Mesendoderm (in vitro differentiated cells): ENCODE results near the gene RHD.
"Not testable (repeated sequence)": the region's sequence is repeated elsewhere in the genome, so short reads cannot be mapped to it uniquely, and the experiment has no call there.

Source experiments
- DNase-seq: peaks from one replicate; pipeline ENCODE4 v3.0.0; 2013
- H2AK5ac ChIP-seq: 2 replicates; pipeline ENCODE4 v1.6.1; 2013; ENCODE audit warnings: low read length, inconsistent platforms
- H2BK120ac ChIP-seq: 2 replicates; pipeline ENCODE4 v1.6.1; 2013; ENCODE audit warnings: low read depth, mild to moderate bottlenecking, low read length, moderate library complexity, mixed read lengths
- H2BK15ac ChIP-seq: replicated peaks from 2 replicates; pipeline ENCODE4 v1.6.1; 2013; ENCODE audit warnings: low read depth, mild to moderate bottlenecking, moderate library complexity
- H2BK5ac ChIP-seq: 2 replicates; pipeline ENCODE4 v1.6.1; 2013; ENCODE audit warnings: low read length, inconsistent platforms
- H3K18ac ChIP-seq: 2 replicates; pipeline ENCODE4 v1.6.1; 2013; ENCODE audit warnings: mild to moderate bottlenecking, low read length, mixed read lengths
- H3K23ac ChIP-seq: one replicate; pipeline ENCODE4 v1.6.1; 2013; ENCODE audit warnings: low read length
- H3K27ac ChIP-seq: 2 replicates; pipeline ENCODE4 v1.5.1; 2013; ENCODE audit warnings: low read depth, mild to moderate bottlenecking, inconsistent platforms, low read length, moderate library complexity
- H3K27me3 ChIP-seq: 2 replicates; pipeline ENCODE4 v1.6.1; 2013; ENCODE audit warnings: low read length, control low read depth, mild to moderate bottlenecking, inconsistent platforms; ENCODE audit not compliant: insufficient read depth, poor library complexity
- H3K36me3 ChIP-seq: 2 replicates; pipeline ENCODE4 v1.6.1; 2013; ENCODE audit warnings: low read length, inconsistent platforms; ENCODE audit not compliant: control insufficient read depth, insufficient read depth
- H3K4ac ChIP-seq: one replicate; pipeline ENCODE4 v1.6.1; 2013; ENCODE audit warnings: low read depth, mild to moderate bottlenecking, low read length, moderate library complexity
- H3K4me1 ChIP-seq: 2 replicates; pipeline ENCODE4 v1.6.1; 2013; ENCODE audit warnings: low read depth, low read length, inconsistent platforms; ENCODE audit not compliant: control insufficient read depth
- H3K4me2 ChIP-seq: 2 replicates; pipeline ENCODE4 v1.6.1; 2013; ENCODE audit warnings: low read length
- H3K4me3 ChIP-seq: 2 replicates; pipeline ENCODE4 v1.5.1; 2013; ENCODE audit warnings: mild to moderate bottlenecking, low read length
- H3K56ac ChIP-seq: one replicate; pipeline ENCODE4 v1.6.1; 2013; ENCODE audit warnings: low read length
- H3K79me1 ChIP-seq: 2 replicates; pipeline ENCODE4 v1.6.1; 2013; ENCODE audit warnings: low read length, inconsistent platforms
- H3K79me2 ChIP-seq: 2 replicates; pipeline ENCODE4 v1.6.1; 2013; ENCODE audit warnings: mild to moderate bottlenecking, low read length; ENCODE audit not compliant: control insufficient read depth, insufficient read depth
- H3K9ac ChIP-seq: 2 replicates; pipeline ENCODE4 v1.6.1; 2013; ENCODE audit warnings: low read length, inconsistent platforms
- H4K5ac ChIP-seq: one replicate; pipeline ENCODE4 v1.6.1; 2013; ENCODE audit warnings: low read length
- H4K8ac ChIP-seq: one replicate; pipeline ENCODE4 v1.6.1; 2013; ENCODE audit warnings: low read depth, mild to moderate bottlenecking, control low read depth, low read length, moderate library complexity
- whole genome bisulfite sequencing: extraction: QIAGEN DNeasy Blood & Tissue Kit; methylation state at CpG from one replicate; pipeline ENCODE4 v1.1.7; 2013; ENCODE audit warnings: low lambda C conversion rate, missing lambda C conversion rate; ENCODE audit not compliant: insufficient coverage; ENCODE audit errors: extremely low coverage; 5-methylcytosine and 5-hydroxymethylcytosine counted together

RHD gene

DNA sequence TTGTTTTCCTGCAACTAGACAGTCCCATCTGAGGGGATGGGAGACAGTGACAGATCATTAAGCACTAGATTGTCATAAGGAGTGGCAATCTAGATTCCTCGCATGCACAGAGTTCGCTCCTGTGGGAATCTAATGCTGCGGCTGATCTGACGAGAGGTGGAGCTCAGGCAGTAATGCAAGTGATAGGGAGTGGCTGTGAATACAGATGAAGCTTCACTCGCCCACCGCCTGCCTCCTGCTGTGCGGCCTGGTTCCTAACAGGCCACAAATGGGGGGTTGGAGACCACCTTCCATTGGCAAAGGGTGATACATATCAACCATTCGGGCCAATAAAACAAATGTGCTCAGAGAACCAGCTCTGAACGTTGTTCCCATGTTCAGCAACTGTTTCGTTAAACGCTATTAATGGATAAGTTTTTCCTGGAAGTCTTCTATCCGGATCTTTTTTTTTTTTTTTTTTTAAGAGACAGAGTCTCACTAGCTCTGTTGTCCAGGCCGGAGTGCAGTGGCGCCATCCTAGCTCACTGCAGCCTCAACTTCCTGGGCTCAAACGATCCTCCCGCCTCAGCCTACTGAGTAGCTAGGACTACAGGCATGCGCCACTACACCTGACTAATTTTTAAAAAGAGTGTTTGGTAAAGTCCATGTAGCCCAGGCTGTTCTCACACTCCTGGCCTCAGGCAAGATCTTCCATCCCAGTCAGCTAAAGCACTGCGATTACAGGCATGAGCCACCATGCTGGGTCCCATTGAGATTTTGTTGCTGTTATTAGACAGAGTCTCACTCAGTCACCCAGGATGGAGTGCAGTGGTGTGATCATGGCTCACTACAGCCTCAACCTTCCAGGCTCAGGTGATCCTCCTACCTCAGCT, 16.4 kb upstream of the RHD start:
- H3K23ac ChIP-seq, result no peak overlapping the region
- no peak overlapping the region for H4K5ac ChIP-seq
- H2BK120ac ChIP-seq, result no peak overlapping the region
- no CpG with 5 or more reads among the region's 18 CpGs for WGBS
- H3K79me1 ChIP-seq, result no peaks in the 10 kb centered on the region
- H3K27ac ChIP-seq, result no peak overlapping the region
- H3K36me3 ChIP-seq, result no peaks in the 10 kb centered on the region
- no peak overlapping the region for H2BK15ac ChIP-seq
- H2BK5ac ChIP-seq, result no peak overlapping the region
- no peak overlapping the region for H3K9ac ChIP-seq
- no peaks in the 10 kb centered on the region for H3K79me2 ChIP-seq
- no peak overlapping the region for H3K4ac ChIP-seq
- no peaks in the 10 kb centered on the region for H3K4me1 ChIP-seq
- H2AK5ac ChIP-seq, result no peak overlapping the region
- no peak overlapping the region for H3K4me2 ChIP-seq
- no peaks in the 10 kb centered on the region for H3K27me3 ChIP-seq
- DNase-seq, result peak; percentile 38
- H4K8ac ChIP-seq, result no peak overlapping the region
- no peak overlapping the region for H3K18ac ChIP-seq
- H3K56ac ChIP-seq, result no peak overlapping the region
- no peak overlapping the region for H3K4me3 ChIP-seq

DNA sequence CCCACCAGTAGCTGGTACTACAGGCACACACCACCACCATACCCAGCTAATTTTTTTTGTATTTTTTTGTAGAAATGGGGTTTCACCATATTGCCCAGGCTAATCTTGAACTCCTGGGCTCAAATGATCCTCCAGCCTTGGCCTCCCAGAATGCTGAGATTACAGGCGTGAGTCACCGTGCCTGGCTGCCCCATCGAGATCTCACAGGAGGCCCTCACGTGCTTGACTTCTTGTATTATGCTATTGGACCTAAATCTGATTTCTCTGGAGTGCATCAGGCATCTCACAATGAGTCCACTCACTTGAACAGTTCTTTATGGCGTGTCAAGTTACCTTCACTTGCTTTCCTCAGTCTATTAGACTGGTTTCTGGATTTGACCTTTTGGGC, 15.7 kb upstream of the RHD start:
- no CpG with 5 or more reads among the region's 5 CpGs for WGBS
- Histone ChIP-seq H3K27ac (no peak overlapping the region), H2BK15ac (no peak overlapping the region)

DNA sequence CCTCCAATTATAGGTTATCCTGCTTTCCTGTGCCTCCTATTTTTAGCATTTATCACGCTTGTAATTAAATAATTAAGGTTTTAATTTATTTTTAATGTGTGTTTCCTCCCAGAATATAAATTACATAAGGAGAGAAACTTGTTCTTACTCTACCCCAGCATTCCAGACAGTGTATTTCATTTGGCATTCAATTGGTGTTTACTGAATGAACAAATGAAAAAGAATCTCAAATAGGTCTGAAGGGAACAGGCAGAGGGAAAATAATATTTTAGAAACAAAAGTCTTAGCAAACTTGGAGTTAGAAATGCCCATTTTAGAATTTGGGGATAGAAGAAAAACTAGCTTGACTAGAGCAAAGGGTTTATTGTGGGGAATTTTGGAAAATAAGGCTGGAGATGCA, 15.1 kb upstream of the RHD start:
- H3K56ac ChIP-seq, result no peak overlapping the region
- no peak overlapping the region for H3K4ac ChIP-seq
- H3K23ac ChIP-seq, result no peak overlapping the region
- H2BK5ac ChIP-seq, result no peak overlapping the region
- no CpG with 5 or more reads among the region's 1 CpG for WGBS
- H2BK15ac ChIP-seq, result no peak overlapping the region
- no peak for DNase-seq
- H3K79me2 ChIP-seq, result no peaks in the 10 kb centered on the region
- no peak overlapping the region for H3K4me3 ChIP-seq
- no peak overlapping the region for H4K5ac ChIP-seq
- H3K9ac ChIP-seq, result no peak overlapping the region
- no peaks in the 10 kb centered on the region for H3K79me1 ChIP-seq
- H3K4me1 ChIP-seq, result no peaks in the 10 kb centered on the region
- H2AK5ac ChIP-seq, result no peak overlapping the region
- no peak overlapping the region for H2BK120ac ChIP-seq
- H3K18ac ChIP-seq, result no peak overlapping the region
- H4K8ac ChIP-seq, result no peak overlapping the region
- H3K27me3 ChIP-seq, result no peaks in the 10 kb centered on the region
- no peak overlapping the region for H3K27ac ChIP-seq
- H3K36me3 ChIP-seq, result no peaks in the 10 kb centered on the region
- no peak overlapping the region for H3K4me2 ChIP-seq

More for the DNA sequence above, 15.7 kb upstream of the RHD start:
- H3K4me2 ChIP-seq, result no peak overlapping the region
- H4K5ac ChIP-seq, result no peak overlapping the region
- H3K79me1 ChIP-seq, result no peaks in the 10 kb centered on the region
- no peak overlapping the region for H3K18ac ChIP-seq
- H3K23ac ChIP-seq, result no peak overlapping the region
- no peak for DNase-seq
- no peak overlapping the region for H2AK5ac ChIP-seq
- H3K56ac ChIP-seq, result no peak overlapping the region
- no peaks in the 10 kb centered on the region for H3K79me2 ChIP-seq
- no peak overlapping the region for H2BK120ac ChIP-seq
- H3K4ac ChIP-seq, result no peak overlapping the region
- no peak overlapping the region for H4K8ac ChIP-seq
- H3K9ac ChIP-seq, result no peak overlapping the region
- no peak overlapping the region for H2BK5ac ChIP-seq
- H3K36me3 ChIP-seq, result no peaks in the 10 kb centered on the region
- no peaks in the 10 kb centered on the region for H3K27me3 ChIP-seq
- no peaks in the 10 kb centered on the region for H3K4me1 ChIP-seq
- no peak overlapping the region for H3K4me3 ChIP-seq

DNA sequence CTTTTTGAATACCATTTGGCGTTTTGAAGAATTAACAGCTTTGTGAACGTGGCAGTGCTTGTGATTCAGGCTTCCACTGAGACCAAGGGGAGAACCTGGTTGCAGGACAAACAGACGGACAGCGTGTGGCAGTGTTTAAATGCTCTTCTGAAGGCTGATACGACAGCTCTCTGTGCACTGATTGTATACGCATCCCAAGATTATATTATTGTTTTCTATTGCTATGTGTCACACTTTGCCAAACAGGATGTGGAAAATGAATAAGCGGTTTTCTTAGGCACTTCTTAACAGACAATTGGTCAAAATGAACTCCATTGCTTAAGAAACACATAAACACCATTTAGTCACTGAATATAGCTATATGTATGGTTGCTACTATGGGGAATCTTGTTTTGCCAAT, 12.5 kb upstream of the RHD start:
- not testable (repeated sequence) for H2BK120ac ChIP-seq, H3K9ac ChIP-seq, H3K23ac ChIP-seq, H2BK15ac ChIP-seq, H3K4me2 ChIP-seq, H3K4me3 ChIP-seq, H3K36me3 ChIP-seq, H3K27ac ChIP-seq, H2BK5ac ChIP-seq, DNase-seq, H3K56ac ChIP-seq, H2AK5ac ChIP-seq, H3K18ac ChIP-seq, H4K5ac ChIP-seq, H3K27me3 ChIP-seq, H3K4ac ChIP-seq, H3K4me1 ChIP-seq, H3K79me2 ChIP-seq, H3K79me1 ChIP-seq, H4K8ac ChIP-seq
- no CpG with 5 or more reads among the region's 7 CpGs for WGBS

DNA sequence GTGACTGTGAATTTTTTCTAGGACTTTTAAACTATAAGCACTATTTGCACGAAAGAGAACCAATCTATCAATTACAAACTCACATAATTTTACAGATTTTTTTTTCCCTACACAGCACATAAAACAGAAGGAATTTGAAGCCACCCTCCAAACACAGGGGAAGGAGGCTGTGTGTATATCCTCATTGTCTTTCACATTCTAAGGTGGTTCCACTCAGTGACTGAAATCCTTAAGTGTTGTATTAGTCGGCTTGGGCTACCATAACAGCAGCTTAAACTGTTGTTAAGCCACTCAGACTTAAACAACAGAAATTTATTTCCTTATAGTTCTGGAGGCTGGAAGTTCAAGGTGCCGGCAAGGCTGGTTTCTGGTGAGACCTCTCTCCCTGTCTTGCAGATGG, 12.0 kb upstream of the RHD start:
- WGBS, result no CpG with 5 or more reads among the region's 3 CpGs
- H2BK15ac ChIP-seq, H3K4me2 ChIP-seq, H3K79me1 ChIP-seq, H3K27me3 ChIP-seq, H2BK5ac ChIP-seq, H3K79me2 ChIP-seq, H3K36me3 ChIP-seq, H4K5ac ChIP-seq, H2BK120ac ChIP-seq, H3K23ac ChIP-seq, H3K27ac ChIP-seq, H3K18ac ChIP-seq, H3K56ac ChIP-seq, H3K4me1 ChIP-seq, H3K9ac ChIP-seq, H4K8ac ChIP-seq, H3K4ac ChIP-seq, H2AK5ac ChIP-seq, DNase-seq, H3K4me3 ChIP-seq: not testable (repeated sequence)
